ENCODE results near the gene CERS2. TPM values are rescaled to one million over a fixed set of nuclear protein-coding genes. Genes with fewer than 3 reads are reported as not detected.

The CERS2 gene
- total and polyA plus RNA-seq, 2 of the 8 experiments (the other 6 are each of a cell fraction or from before 2014, with no cell fraction given): 216 to 237 TPM

- Histone ChIP-seq H2BK20ac (ENCODE audit: low read length) (no peak overlapping the region), H3K27me3 (replicated peaks in 1 of 4; ENCODE audit: control insufficient read depth in 3 of 4, extremely low read depth in 1 of 4, insufficient read depth in 3 of 4, low read length in 3 of 4) (no peaks in the 10 kb centered on the region), H3K18ac (ENCODE audit: extremely low read depth, low read length) (no peak overlapping the region), H3K79me2 (ENCODE audit: control insufficient read depth in 1 of 2, insufficient read depth in 2 of 2, low read length in 2 of 2) (peaks cover 9 to 25% of the 10 kb centered on the region in 2 experiments), H4K8ac (ENCODE audit: extremely low read depth, insufficient read depth, low read length) (no peak overlapping the region), H2BK12ac (ENCODE audit: low read depth, low read length) (no peak overlapping the region), H3K36me3 (ENCODE audit: control insufficient read depth in 2 of 4, insufficient read depth in 4 of 4, low read length in 3 of 4) (peaks cover 33 to 79% (median 69%) of the 10 kb centered on the region in 4 experiments), H3K56ac (replicated peaks; ENCODE audit: insufficient read length, low read depth, low read length) (no peak overlapping the region), H3K79me1 (ENCODE audit: low read depth, low read length) (peaks cover 11% of the 10 kb centered on the region; the same call in 1 of the 2 replicates), H2AK5ac (ENCODE audit: low read depth, low read length) (no peak overlapping the region), H2BK15ac (ENCODE audit: low read length) (no peak overlapping the region), H3K14ac (ENCODE audit: insufficient read length) (no peak overlapping the region), H4K20me1 (replicated peaks in 1 of 2; ENCODE audit: control insufficient read depth in 1 of 2, insufficient read depth in 2 of 2, low read length in 2 of 2) (peaks cover 11 to 12% of the 10 kb centered on the region in 2 experiments), H3K4me2 (ENCODE audit: insufficient read depth in 1 of 2, low read depth in 2 of 2, low read length in 2 of 2) (no peak overlapping the region), H3K9ac (replicated peaks in 1 of 4; ENCODE audit: extremely low read depth in 1 of 4, low read depth in 3 of 4, low read length in 3 of 4) (no peak overlapping the region), H4K5ac (ENCODE audit: insufficient read length, low read depth, low read length) (no peak overlapping the region), H3K4me3 (ENCODE audit: extremely low read depth in 1 of 4, insufficient read depth in 2 of 4, low read depth in 3 of 4, low read length in 4 of 4) (no peak overlapping the region), H2BK120ac (replicated peaks; ENCODE audit: low read depth, low read length) (no peak overlapping the region), H2AFZ (ENCODE audit: low read length) (no peak overlapping the region), H2BK5ac (ENCODE audit: low read depth, low read length) (no peak overlapping the region), H3K27ac (ENCODE audit: low read depth, low read length) (no peak overlapping the region), H3K4me1 (replicated peaks in 1 of 4; ENCODE audit: control insufficient read depth in 3 of 4, insufficient read depth in 4 of 4, low read length in 3 of 4) (peaks cover 3 to 7% (median 6%) of the 10 kb centered on the region in 4 experiments), H3K23ac (ENCODE audit: insufficient read length) (no peak overlapping the region), H3K23me2 (ENCODE audit: low read depth, low read length) (no peaks in the 10 kb centered on the region), H3K9me3 (ENCODE audit: insufficient read depth in 2 of 2, low read depth in 1 of 2, low read length in 1 of 2) (no peaks in the 10 kb centered on the region; a peak in 1 of 4 replicates), H4K91ac (replicated peaks; ENCODE audit: insufficient read length, low read length) (no peak overlapping the region), H3K4ac (replicated peaks; ENCODE audit: insufficient read length, low read depth, low read length) (no peak overlapping the region)
- no peak for FAIRE-seq
- no peak for DNase-seq (ENCODE audit: low read depth in 1 of 2, low spot score in 2 of 2)
- POLR2A ChIA-PET (ENCODE audit: partially characterized antibody): interaction anchor here (0.7 to 10.1 kb wide), 9 partner anchors 9 to 582 kb away, joined by 3 to 126 read pairs (median 3); partner anchors contain the start of gene CERS2
- CTCF ChIA-PET (ENCODE audit: partially characterized antibody): interaction anchor here (0.6 to 4.9 kb wide), 8 partner anchors 9 to 30 kb away, joined by 3 to 27 read pairs (median 3); no protein-coding TSS in a partner anchor
- WGBS, 2 experiments (ENCODE audit: extremely low coverage in 1 of 2, insufficient coverage in 1 of 2, insufficient read length in 1 of 2, insufficient replicate concordance in 2 of 2, low coverage in 1 of 2, low lambda C conversion rate in 2 of 2, missing lambda C conversion rate in 1 of 2): 86% methylated on average over 6 of the region's 6 CpGs; no CpG with 5 or more reads in 1 of the 2 experiments
- TF ChIP-seq RBBP5 (IDR thresholded peaks at IDR 0.05; ENCODE audit: borderline replicate concordance, low read depth, low read length) (no peak), GTF2F1 (IDR thresholded peaks at IDR 0.05; ENCODE audit: borderline replicate concordance, low read depth, low read length) (no peak), KDM4A (IDR thresholded peaks at IDR 0.05; ENCODE audit: low read depth, low read length, severe bottlenecking) (no peak), BACH1 (IDR thresholded peaks at IDR 0.05; ENCODE audit: low read length) (no peak)
Observed at GRCh38 chr1:150966011-150966410, 8.6 kb downstream of the CERS2 start.

Measured in H1 (cell line).